DND-41 (cell line): ENCODE data around the gene KRTAP5-1.
"Not testable (repeated sequence)": the region's sequence is repeated elsewhere in the genome, so short reads cannot be mapped to it uniquely, and the experiment has no call there.

Source experiments
- CTCF ChIP-seq: IDR thresholded peaks from 2 replicates; pipeline ENCODE4 v1.5.1; 2012; ENCODE audit warnings: borderline replicate concordance, low read length, moderate library complexity, mild to moderate bottlenecking; ENCODE audit not compliant: poor library complexity, severe bottlenecking; ENCODE audit errors: extremely low read depth
- EZH2 ChIP-seq: IDR thresholded peaks from 3 replicates; pipeline ENCODE4 v1.6.1; 2012; ENCODE audit warnings: borderline replicate concordance, low read depth, mild to moderate bottlenecking, moderate library complexity, low read length, inconsistent platforms; ENCODE audit not compliant: severe bottlenecking

GRCh38 chr11:1596576-1597121 is 11.6 kb upstream of the KRTAP5-1 start:
- not testable (repeated sequence) for TF ChIP-seq CTCF, EZH2
